GM19035 (cell line): Measurements from ENCODE around the gene TPGS1.

Experiments used
- ATAC-seq: cut with Tn5 transposase; IDR thresholded peaks from one replicate; pipeline ENCODE4 v1.9.1; 2021; ENCODE audit not compliant: unreplicated experiment

Gene TPGS1

GRCh38 chr19:538641-539428 is 31.5 kb downstream of the TPGS1 start:
- ATAC-seq: no peak

GRCh38 chr19:539429-540030 is 32.2 kb downstream of the TPGS1 start:
- no peak for ATAC-seq

- ATAC-seq: no peak
Observed at GRCh38 chr19:540867-541637, 33.8 kb downstream of the TPGS1 start.

GRCh38 chr19:541699-542098 is 34.4 kb downstream of the TPGS1 start:
- no peak for ATAC-seq

DNA sequence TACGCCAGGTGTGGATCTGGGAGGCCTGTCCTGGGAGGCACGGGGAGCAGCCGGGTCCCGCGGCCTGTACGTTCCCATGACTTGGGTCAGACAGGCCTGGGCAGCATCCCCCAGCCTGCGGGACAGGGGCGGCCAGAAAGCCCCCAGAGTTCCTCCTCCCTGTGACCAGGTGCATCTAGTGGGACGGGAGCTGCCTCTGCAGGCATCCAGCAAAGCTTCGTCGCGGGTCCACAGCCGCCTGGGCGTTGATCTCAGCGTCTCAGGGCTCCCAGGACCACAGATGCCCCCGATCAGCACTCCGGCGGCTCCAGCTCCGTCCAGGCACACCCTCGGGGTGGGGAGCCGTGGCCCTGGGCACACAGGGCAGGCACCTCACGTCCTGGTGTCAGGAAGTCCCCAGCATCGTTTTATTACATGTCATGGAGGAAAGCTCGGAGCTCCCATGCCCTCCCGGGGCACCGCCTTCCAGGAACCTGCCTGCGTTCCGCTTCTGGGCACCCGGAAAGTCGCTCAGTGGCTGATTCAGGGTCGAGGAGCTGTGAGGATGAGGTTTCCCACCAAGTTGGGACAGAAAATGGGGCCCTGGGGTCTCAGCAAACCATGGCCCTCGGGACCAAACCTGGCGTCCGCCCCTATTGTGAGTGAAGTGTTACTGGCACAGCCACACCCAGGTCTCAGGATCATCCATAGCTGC is 35.0 kb downstream of the TPGS1 start:
- ATAC-seq: no peak

DNA sequence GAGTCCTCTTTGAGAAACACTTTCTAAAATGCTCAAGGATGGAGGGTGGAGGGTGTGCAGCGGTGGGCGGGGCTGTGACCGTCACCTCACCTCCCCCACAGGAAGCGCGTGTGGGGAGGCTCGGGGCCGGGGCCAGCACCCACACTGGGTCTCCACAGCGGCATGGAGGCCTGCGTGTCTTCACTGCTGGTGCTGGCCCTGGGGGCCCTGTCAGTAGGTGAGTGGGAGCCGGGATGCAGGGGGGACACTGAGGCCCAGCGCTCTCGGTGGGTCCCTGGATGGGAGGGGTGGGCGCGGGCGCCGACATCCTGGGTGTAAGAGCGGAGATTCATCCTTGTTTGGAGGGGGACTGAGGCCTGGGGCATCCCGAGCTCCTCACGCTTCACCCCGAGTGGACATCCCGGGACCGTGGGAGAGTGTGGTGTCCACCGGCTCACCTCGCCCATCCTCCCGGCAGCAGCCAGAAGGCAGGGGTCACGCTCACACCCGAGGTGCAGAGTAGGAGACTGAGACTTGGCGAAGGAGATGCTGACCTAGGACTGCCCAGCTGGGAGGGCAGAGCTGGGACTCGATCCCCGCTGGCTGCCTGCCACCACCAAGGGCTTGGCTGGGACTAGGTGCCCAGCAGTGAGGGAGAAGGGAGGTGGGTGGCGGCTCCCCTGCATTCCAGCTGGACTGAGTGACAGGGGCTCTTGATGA is 36.8 kb downstream of the TPGS1 start, which contains the start of gene GZMM:
Gene GZMM, plus strand, starts transcription at position 144 of the 699 bp plus-strand sequence. Its CDS starts 19 bp downstream, at position 163.
- no peak for ATAC-seq

DNA sequence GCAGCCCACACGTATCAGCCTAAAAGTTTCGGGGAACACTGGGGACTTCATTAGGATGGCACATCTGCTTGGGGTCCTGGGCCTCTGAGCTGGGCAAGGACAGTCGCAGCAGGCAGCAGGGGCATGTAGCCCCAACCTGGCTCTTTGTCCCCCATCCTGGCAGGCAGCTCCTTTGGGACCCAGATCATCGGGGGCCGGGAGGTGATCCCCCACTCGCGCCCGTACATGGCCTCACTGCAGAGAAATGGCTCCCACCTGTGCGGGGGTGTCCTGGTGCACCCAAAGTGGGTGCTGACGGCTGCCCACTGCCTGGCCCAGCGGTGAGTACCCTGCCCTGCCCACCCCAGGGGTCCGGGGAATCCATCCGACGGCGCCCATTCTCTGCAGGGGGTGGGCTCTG is 39.8 kb downstream of the TPGS1 start:
- ATAC-seq: no peak

- ATAC-seq: no peak
Observed at GRCh38 chr19:547836-548720, 40.8 kb downstream of the TPGS1 start.

GRCh38 chr19:548886-549830 is 41.9 kb downstream of the TPGS1 start:
- no peak for ATAC-seq

DNA sequence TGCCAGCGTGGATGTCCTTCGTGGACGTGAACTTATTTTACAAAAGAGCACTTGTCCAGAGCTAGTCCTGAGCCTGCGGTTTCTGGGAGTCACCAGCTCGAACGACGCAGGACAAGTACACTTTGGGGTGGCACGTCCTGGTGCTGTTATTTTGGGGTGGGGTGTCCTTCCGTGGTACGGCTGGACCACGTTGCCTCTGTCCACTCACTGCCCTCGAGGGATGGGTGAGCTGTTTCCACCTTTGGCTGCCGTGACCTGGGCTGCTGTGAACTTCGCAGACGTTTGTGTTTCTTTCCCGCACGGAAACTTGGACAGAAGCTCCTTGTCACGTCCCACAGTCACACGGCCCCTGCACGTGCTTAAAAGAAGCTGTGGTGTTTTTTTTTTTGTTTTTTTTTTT is 47.5 kb downstream of the TPGS1 start:
- ATAC-seq: no peak

DNA sequence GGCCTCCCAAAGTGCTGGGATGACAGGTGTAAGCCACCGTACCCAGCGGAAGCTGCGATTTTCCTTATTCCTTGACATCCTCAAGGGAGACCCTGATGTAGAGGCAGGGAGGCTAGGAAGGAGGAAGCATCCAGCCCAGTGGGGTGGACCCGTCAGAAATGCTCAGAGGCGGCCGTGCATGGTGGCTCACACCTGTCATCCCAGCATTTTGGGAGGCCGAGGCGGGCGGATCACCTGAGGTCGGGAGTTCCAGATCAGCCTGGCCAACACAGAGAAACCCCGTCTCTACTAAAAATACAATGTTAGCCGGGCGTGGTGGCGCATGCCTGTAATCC is 48.1 kb downstream of the TPGS1 start:
- ATAC-seq: no peak

DNA sequence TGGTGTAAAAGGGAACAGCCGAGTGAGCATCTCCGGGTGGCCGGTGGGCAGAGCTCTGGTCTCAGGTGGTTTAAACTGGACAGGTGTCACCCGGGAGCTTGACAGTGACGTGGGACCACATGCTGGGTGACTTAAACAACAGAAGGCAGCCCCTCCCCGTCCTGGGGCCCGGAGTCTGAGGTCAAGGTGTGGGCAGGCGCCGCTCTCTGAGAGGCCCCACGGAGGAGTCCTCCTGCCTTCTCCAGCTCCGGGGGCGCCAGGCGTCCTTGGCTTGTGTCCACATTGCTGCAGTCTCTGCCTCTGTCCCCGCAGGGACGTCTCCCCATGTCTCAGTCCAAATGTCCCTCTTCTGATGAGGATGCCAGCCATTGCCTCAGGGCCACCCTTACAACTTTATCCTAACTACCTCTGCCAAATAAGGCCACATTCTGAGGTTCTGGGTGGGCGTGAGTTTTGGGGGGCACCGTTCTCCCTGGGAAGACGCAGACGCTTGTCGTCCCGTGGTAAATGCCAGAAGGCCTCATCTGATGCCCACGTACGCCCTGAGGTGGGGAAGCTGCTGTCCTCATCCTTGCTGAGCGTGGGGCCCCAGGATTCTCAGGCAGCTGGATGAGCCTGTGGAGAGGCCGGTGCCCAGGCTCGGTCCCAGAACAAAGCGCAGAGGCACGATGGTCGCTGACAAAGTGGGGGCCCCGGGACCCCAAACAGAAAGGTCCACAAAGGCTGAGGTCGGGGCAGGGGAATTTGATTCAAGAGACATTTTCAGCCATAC is 49.5 kb downstream of the TPGS1 start:
- no peak for ATAC-seq

DNA sequence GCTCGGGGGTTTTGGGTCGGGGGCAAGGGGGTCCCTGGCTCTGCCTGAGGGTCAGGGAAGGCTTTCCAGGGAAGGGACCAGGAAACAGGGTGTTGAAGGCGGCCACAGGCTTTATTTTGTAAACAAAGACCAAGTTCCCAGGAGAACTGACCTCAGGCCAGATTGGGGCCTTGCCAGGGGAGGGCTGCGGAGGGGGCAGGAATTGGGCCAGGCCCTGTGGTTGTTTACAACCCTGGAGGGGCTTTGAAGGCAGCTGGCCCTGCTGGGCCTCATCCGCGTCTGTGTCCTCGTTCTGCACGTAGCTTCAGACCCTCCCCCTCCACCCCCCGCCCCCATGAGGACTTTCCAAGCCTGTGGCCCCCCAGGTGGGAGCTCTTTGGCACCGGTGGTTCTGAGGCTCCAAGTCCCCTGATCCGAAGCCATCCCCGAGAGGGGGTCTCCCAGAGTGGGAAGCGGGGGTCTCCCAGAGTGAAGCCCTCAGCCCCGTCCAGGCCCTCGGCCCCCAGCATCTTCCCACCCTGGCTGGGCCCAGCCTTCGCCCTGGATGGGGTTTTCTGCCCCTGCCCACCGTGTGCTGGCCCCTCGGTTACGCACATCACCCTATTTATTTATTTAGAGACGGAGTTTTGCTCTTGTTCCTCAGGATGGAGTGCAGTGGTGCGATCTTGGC is 51.6 kb downstream of the TPGS1 start:
- no peak for ATAC-seq

GRCh38 chr19:560121-560520 is 52.8 kb downstream of the TPGS1 start:
- ATAC-seq: no peak

DNA sequence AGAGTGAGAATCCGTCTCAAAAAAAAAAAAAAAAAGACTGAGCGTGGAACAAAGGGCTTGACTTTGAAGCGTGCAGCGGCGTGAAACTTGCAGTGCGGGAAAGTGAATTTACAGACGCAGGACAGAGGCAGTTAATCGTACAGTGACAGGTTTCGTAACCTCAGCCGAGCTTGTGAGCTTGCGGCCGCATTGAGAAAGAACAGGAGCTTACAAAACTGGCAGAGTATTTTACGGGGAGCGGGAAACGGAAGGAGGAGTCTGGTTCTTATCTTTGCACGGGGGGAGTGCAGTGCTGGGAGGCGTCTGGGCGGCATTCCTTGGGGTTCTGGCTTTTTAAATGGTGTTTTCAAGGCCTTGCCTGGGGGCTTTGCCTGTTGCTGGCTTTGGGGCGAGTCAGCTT is 59.1 kb downstream of the TPGS1 start:
- ATAC-seq: no peak

- no peak for ATAC-seq
Observed at GRCh38 chr19:566844-567243, 59.5 kb downstream of the TPGS1 start.

GRCh38 chr19:567296-567900 is 60.1 kb downstream of the TPGS1 start:
- no peak for ATAC-seq
